GM06990 (cell line): ENCODE results near the gene UBE4B.

Source experiments
- DNase-seq: peaks from one replicate; pipeline ENCODE4 v3.0.0-alpha.2; 2011; ENCODE audit not compliant: insufficient read length; ENCODE audit errors: extremely low read depth
- H3K27me3 ChIP-seq: replicated peaks from 2 replicates; pipeline ENCODE4 v1.6.0; 2011; ENCODE audit warnings: low read length; ENCODE audit not compliant: control insufficient read depth, insufficient read depth
- H3K36me3 ChIP-seq: 2 replicates; pipeline ENCODE4 v1.5.1; 2011; ENCODE audit warnings: low read length; ENCODE audit not compliant: control insufficient read depth, insufficient read depth
- H3K4me3 ChIP-seq: replicated peaks from 2 replicates; pipeline ENCODE4 v1.5.1; 2011; ENCODE audit warnings: low read depth, mild to moderate bottlenecking, control low read depth, low read length
- CTCF ChIP-seq: IDR thresholded peaks from 2 replicates; pipeline ENCODE4 v1.5.1; 2011; ENCODE audit warnings: low read length, control low read depth, mild to moderate bottlenecking, inconsistent platforms; ENCODE audit not compliant: insufficient read depth, poor library complexity, severe bottlenecking

Gene UBE4B

GRCh38 chr1:10211805-10212410 is 179.2 kb downstream of the UBE4B start:
- no peak for TF ChIP-seq CTCF
- DNase-seq: no peak
- Histone ChIP-seq H3K27me3 (no peaks in the 10 kb centered on the region), H3K4me3 (peak overlapping the region; percentile 76), H3K36me3 (no peaks in the 10 kb centered on the region)

GRCh38 chr1:10212476-10212875 is 179.7 kb downstream of the UBE4B start:
- DNase-seq: no peak
- Histone ChIP-seq H3K27me3 (no peaks in the 10 kb centered on the region), H3K4me3 (no peak overlapping the region), H3K36me3 (no peaks in the 10 kb centered on the region)
- TF ChIP-seq CTCF: no peak

- no peaks in the 10 kb centered on the region for H3K36me3 ChIP-seq
- no peak overlapping the region for H3K4me3 ChIP-seq
- no peaks in the 10 kb centered on the region for H3K27me3 ChIP-seq
- TF ChIP-seq CTCF: no peak
- no peak for DNase-seq
Measured at GRCh38 chr1:10213186-10213705, 180.5 kb downstream of the UBE4B start.

- no peak for DNase-seq
- Histone ChIP-seq H3K4me3 (no peak overlapping the region), H3K36me3 (no peaks in the 10 kb centered on the region), H3K27me3 (no peaks in the 10 kb centered on the region)
- no peak for TF ChIP-seq CTCF
Measured at GRCh38 chr1:10216090-10216749, 183.5 kb downstream of the UBE4B start.

GRCh38 chr1:10217748-10218441 is 185.1 kb downstream of the UBE4B start:
- Histone ChIP-seq H3K36me3 (no peaks in the 10 kb centered on the region), H3K27me3 (no peaks in the 10 kb centered on the region), H3K4me3 (no peak overlapping the region)
- no peak for TF ChIP-seq CTCF
- no peak for DNase-seq
